Nephron progenitor cell (in vitro differentiated cells): ENCODE measurements around the gene FIZ1.
A peak's percentile ranks its signal among the peaks of the same experiment; 100 is the strongest.

ENCODE experiments used
- DNase-seq: peaks from one replicate; pipeline ENCODE4 v3.0.0; 2021
- H3K27ac Mint-ChIP-seq: 2 replicates; pipeline ENCODE4 v1.8.0; 2021; ENCODE audit warnings: mild to moderate bottlenecking, moderate library complexity, mixed read lengths
- H3K27me3 Mint-ChIP-seq: 2 replicates; pipeline ENCODE4 v1.8.0; 2021; ENCODE audit warnings: mild to moderate bottlenecking, low read depth, mixed read lengths; ENCODE audit not compliant: poor library complexity
- H3K36me3 Mint-ChIP-seq: 2 replicates; pipeline ENCODE4 v1.8.0; 2021; ENCODE audit warnings: low read depth, mixed read lengths
- H3K4me1 Mint-ChIP-seq: 2 replicates; pipeline ENCODE4 v1.8.0; 2021; ENCODE audit warnings: mixed read lengths
- H3K4me3 Mint-ChIP-seq: 2 replicates; pipeline ENCODE4 v1.8.0; 2021; ENCODE audit warnings: mild to moderate bottlenecking, moderate library complexity, mixed read lengths
- H3K9me3 Mint-ChIP-seq: 2 replicates; pipeline ENCODE4 v1.8.0; 2021; ENCODE audit warnings: mild to moderate bottlenecking, moderate library complexity, mixed read lengths
- TF ChIP-seq, protein P1 (sequence below): fragments of 200-600 bp; sonication (generic); IDR thresholded peaks from 2 replicates; pipeline ENCODE4 v1.5.0; 2021; ENCODE audit warnings: antibody characterized with exemption

The FIZ1 gene

DNA sequence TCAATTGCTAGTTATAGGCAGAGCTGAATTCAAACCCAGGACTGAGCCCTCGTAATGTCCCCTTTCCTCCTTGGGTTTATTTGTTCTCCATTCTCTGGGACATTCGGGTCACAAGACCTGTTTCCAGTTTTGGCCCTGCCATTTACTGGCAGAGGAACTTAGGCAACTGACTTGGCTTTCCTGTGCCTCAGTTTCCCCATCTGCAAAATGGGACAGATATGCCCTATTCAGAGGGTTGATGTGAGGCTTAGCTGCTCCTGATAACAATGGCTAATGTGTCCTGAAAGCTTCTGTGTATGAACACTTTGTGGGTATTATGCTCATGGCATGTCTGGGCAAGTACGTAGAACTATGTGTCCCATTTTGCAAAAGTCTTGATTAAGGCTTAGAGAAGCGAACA is 1.8 kb upstream of the FIZ1 start:
- no peaks in the 10 kb centered on the region for H3K27me3 Mint-ChIP-seq
- TF ChIP-seq, protein P1, sequence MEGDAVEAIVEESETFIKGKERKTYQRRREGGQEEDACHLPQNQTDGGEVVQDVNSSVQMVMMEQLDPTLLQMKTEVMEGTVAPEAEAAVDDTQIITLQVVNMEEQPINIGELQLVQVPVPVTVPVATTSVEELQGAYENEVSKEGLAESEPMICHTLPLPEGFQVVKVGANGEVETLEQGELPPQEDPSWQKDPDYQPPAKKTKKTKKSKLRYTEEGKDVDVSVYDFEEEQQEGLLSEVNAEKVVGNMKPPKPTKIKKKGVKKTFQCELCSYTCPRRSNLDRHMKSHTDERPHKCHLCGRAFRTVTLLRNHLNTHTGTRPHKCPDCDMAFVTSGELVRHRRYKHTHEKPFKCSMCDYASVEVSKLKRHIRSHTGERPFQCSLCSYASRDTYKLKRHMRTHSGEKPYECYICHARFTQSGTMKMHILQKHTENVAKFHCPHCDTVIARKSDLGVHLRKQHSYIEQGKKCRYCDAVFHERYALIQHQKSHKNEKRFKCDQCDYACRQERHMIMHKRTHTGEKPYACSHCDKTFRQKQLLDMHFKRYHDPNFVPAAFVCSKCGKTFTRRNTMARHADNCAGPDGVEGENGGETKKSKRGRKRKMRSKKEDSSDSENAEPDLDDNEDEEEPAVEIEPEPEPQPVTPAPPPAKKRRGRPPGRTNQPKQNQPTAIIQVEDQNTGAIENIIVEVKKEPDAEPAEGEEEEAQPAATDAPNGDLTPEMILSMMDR, result no peak
- peaks cover 10% of the 10 kb centered on the region for H3K9me3 Mint-ChIP-seq
- H3K4me1 Mint-ChIP-seq, result peaks cover 46% of the 10 kb centered on the region
- peak overlapping the region; percentile 82 for H3K4me3 Mint-ChIP-seq
- DNase-seq, result no peak
- H3K27ac Mint-ChIP-seq, result peak overlapping the region; percentile 54
- H3K36me3 Mint-ChIP-seq, result peaks cover 31% of the 10 kb centered on the region

DNA sequence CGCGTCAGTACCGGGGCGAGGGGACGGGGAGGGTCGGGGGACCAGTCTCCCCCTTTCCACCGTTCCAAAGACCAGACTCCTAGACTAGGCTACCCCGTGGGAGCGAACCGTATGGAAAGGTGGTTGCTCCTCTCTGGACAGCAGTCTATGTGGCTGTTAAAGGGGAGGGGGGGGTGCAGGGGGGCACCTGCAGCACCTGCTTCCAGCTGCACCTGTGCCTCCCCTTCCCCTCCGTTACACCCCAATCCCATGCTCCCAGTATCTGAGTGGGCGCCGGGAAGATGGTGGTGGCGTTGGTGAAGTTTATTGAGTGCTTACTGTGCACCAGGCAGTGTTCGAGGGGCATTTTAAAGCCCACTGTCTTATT is 1.3 kb upstream of the FIZ1 start:
- peak overlapping the region; percentile 82 for H3K4me3 Mint-ChIP-seq
- H3K4me1 Mint-ChIP-seq, result peaks cover 43% of the 10 kb centered on the region
- H3K36me3 Mint-ChIP-seq, result peaks cover 35% of the 10 kb centered on the region
- TF ChIP-seq, protein P1, result no peak
- H3K27ac Mint-ChIP-seq, result no peak overlapping the region
- H3K27me3 Mint-ChIP-seq, result no peaks in the 10 kb centered on the region
- DNase-seq, result no peak
- H3K9me3 Mint-ChIP-seq, result peaks cover 10% of the 10 kb centered on the region

DNA sequence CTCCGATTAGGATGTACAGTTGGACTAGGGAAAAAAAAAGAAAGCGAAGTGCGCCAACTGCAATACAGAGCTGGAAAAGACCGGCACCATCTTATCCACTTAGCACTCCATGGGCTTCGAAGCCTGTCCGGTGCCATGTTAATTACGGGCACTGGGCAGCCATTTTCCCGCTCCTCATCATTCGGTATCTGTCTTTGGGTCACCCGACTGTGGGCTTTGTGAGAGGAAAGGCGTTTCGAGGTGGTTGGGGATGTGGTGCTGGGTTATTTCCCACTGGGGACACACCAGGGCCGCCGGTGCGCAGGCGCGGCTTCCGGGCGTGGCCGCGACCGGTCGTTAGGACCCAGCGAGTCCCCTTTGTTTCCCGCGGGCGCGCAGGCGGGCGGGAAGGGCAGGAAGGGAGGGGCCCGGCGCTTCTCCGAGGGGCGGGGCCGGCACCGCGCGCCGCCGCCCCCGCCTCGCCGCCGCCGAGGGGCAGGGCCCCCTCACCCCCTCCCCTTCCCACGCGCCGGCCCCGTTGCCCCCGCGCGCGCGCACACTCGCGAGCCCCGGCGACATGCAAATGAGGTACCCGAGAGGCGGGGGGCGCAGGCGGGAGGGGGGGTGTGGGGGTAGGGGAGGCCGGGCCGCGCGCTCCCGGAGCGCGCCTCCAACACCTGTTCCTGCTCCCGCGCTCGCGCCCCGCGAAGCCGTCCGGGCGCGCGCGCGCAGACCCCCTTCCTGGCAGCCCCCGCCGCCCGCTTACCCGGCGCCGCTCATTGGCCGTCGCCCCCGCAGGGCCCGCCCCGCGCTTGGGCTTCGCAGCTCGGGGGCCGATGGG is 735 bp upstream of the FIZ1 start, which contains the start of gene ZNF524:
ZNF524 (plus strand) TSS at position 447 of the 820 bp plus-strand sequence. CDS start 1,825 bp downstream, outside the sequence.
- Mint-ChIP-seq H3K4me3 (peak within 1 kb of the TSS; percentile 96), H3K27ac (peak within 1 kb of the TSS; percentile 99), H3K27me3 (no peaks in the 10 kb centered on the region), H3K4me1 (peaks cover 43% of the 10 kb centered on the region), H3K36me3 (peaks cover 41% of the 10 kb centered on the region), H3K9me3 (peaks cover 10% of the 10 kb centered on the region)
- TF ChIP-seq, protein P1, result no peak
- peak; percentile 87 for DNase-seq

DNA sequence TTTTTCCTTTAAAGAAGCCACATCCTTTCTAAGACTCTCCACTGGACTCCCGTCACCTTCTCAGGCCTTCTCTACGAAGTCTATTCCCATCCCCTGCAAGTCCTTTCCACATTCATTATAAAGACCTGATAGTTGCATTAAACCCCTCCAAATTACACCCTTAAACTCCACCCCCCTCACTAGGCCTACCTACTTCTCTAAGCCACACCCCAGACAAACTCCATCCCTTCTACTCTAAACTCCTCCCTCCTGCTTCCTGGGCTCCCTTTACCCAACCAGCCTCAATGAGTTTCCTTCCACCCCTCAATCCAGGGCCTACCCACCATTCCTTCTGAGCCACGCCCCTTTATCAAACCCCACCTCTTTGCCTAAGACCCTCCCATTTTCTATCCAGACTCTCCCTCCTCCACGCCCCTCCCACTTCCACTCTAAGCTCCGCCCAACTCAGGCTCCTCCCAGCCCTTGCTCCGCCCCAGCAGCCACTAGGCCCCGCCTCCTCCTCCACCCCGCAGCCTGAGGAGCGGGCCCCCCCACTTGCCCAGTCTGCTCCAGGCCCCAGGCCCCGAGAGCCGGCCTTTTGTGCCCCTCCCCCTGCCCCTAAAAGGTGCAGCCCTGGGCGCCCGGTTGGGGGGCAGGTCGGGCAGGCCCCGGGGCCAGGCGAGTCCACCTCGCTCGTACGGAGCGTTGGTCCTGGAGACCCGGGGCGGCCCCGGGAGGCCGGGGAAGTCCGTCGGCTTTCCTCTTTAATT is 424 bp downstream of the FIZ1 start:
- TF ChIP-seq, protein P1, result no peak
- peak overlapping the region; percentile 99 for H3K27ac Mint-ChIP-seq
- H3K4me3 Mint-ChIP-seq, result peak overlapping the region; percentile 96
- peaks cover 37% of the 10 kb centered on the region for H3K4me1 Mint-ChIP-seq
- peak; percentile 98 for DNase-seq
- peaks cover 48% of the 10 kb centered on the region for H3K36me3 Mint-ChIP-seq
- no peaks in the 10 kb centered on the region for H3K27me3 Mint-ChIP-seq
- H3K9me3 Mint-ChIP-seq, result peaks cover 10% of the 10 kb centered on the region

DNA sequence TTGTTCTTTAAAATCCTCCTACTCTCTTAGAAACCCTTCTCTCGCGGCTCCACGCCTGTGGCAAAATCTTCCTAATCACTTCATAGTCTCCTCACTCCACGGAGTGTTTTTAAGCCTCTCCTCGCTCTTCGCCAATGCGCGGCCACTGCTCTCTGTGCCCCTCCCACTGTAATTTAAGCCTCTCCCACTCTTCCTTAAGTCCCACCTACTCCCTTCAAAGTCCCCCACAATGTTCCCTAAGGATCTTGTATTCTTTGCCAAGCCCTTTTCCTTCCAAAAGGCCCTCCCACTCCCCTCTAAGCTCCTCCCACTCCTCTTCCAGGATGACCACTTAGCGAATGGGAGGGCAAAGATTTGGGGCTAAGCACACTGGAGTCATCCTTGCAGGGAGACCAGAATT is 1.3 kb downstream of the FIZ1 start:
- TF ChIP-seq, protein P1, result no peak
- Mint-ChIP-seq H3K9me3 (peaks cover 4% of the 10 kb centered on the region), H3K27ac (peak overlapping the region; percentile 88), H3K4me1 (peaks cover 31% of the 10 kb centered on the region), H3K4me3 (peak overlapping the region; percentile 55), H3K27me3 (no peaks in the 10 kb centered on the region), H3K36me3 (peaks cover 48% of the 10 kb centered on the region)
- DNase-seq, result no peak
